H1 (cell line): ENCODE results near the gene PEX19. TPM values are rescaled to one million over a fixed set of nuclear protein-coding genes. Genes with fewer than 3 reads are reported as not detected.

Experiments used
- CTCF ChIA-PET: fragments of 300-600 bp; sonication (Branson Sonifier 250); formaldehyde crosslinking; loops from one replicate; lab custom pipeline; 2021; ENCODE audit not compliant: partially characterized antibody; lab: Charles Lee
- POLR2A ChIA-PET: fragments of 300-600 bp; sonication (Branson Sonifier 250); formaldehyde crosslinking; loops from one replicate; lab custom pipeline; 2021; ENCODE audit warnings: inconsistent platforms; ENCODE audit not compliant: partially characterized antibody; lab: Charles Lee
- DNase-seq, 2 experiments: peaks; one replicate each; pipeline versions ENCODE4 v3.0.0 to v3.0.0-alpha.2; 2010 to 2022; ENCODE audit warnings: low spot score in 2 of 2, low read depth in 1 of 2, mixed read lengths in 1 of 2
- FAIRE-seq: peaks from 2 replicates; lab custom pipeline; 2011; peaks lifted over from hg19 to GRCh38; lab: Jason Lieb, UNC
- H2AFZ ChIP-seq: 2 replicates; pipeline ENCODE4 v1.8.1; 2012; ENCODE audit warnings: low read length, inconsistent platforms
- H2AK5ac ChIP-seq: 2 replicates; pipeline ENCODE4 v1.6.1; 2013; ENCODE audit warnings: low read depth, low read length
- H2BK120ac ChIP-seq: replicated peaks from 2 replicates; pipeline ENCODE3; 2013; ENCODE audit warnings: low read depth, low read length, inconsistent platforms
- H2BK12ac ChIP-seq: 2 replicates; pipeline ENCODE4 v1.6.1; 2013; ENCODE audit warnings: low read depth, low read length
- H2BK15ac ChIP-seq: 2 replicates; pipeline ENCODE4 v1.6.1; 2013; ENCODE audit warnings: low read length
- H2BK20ac ChIP-seq: 2 replicates; pipeline ENCODE4 v1.6.1; 2013; ENCODE audit warnings: low read length
- H2BK5ac ChIP-seq: 2 replicates; pipeline ENCODE4 v1.6.1; 2013; ENCODE audit warnings: low read depth, low read length
- H3K14ac ChIP-seq: 2 replicates; pipeline ENCODE4 v1.6.1; 2013; ENCODE audit warnings: inconsistent platforms; ENCODE audit not compliant: insufficient read length
- H3K18ac ChIP-seq: 2 replicates; pipeline ENCODE4 v1.6.1; 2013; ENCODE audit warnings: low read length; ENCODE audit errors: extremely low read depth
- H3K23ac ChIP-seq: 2 replicates; pipeline ENCODE4 v1.6.1; 2013; ENCODE audit warnings: inconsistent platforms; ENCODE audit not compliant: insufficient read length
- H3K23me2 ChIP-seq: 2 replicates; pipeline ENCODE4 v1.6.1; 2013; ENCODE audit warnings: low read depth, low read length
- H3K27ac ChIP-seq: 2 replicates; pipeline ENCODE4 v1.6.1; 2011; ENCODE audit warnings: low read depth, low read length, inconsistent platforms
- H3K27me3 ChIP-seq, 4 experiments: replicated peaks in 1 of 4; 1 replicate in 1 of 4; 2 replicates in 3 of 4; pipeline versions ENCODE4 v1.6.1 to v1.8.1; 2011 to 2013; ENCODE audit warnings: low read length in 3 of 4, mild to moderate bottlenecking in 3 of 4, inconsistent platforms in 2 of 4, mixed read lengths in 2 of 4, moderate library complexity in 1 of 4; ENCODE audit not compliant: control insufficient read depth in 3 of 4, insufficient read depth in 3 of 4; ENCODE audit errors: extremely low read depth in 1 of 4
- H3K36me3 ChIP-seq, 4 experiments: 2 replicates each; pipeline versions ENCODE4 v1.6.1 to v1.8.1; 2011 to 2013; ENCODE audit warnings: mild to moderate bottlenecking in 4 of 4, low read length in 3 of 4, moderate library complexity in 2 of 4, control low read depth in 1 of 4, inconsistent platforms in 1 of 4; ENCODE audit not compliant: insufficient read depth in 4 of 4, control insufficient read depth in 2 of 4
- H3K4ac ChIP-seq: replicated peaks from 2 replicates; pipeline ENCODE3; 2013; ENCODE audit warnings: low read length, low read depth, mixed read lengths, inconsistent platforms; ENCODE audit not compliant: insufficient read length
- H3K4me1 ChIP-seq, 4 experiments: replicated peaks in 1 of 4; 1 replicate in 1 of 4; 2 replicates in 3 of 4; pipeline versions ENCODE4 v1.6.1 to v1.8.1; 2011 to 2013; ENCODE audit warnings: low read length in 3 of 4, inconsistent platforms in 2 of 4, mixed read lengths in 1 of 4; ENCODE audit not compliant: insufficient read depth in 4 of 4, control insufficient read depth in 3 of 4
- H3K4me2 ChIP-seq, 2 experiments: 2 replicates each; pipeline versions ENCODE4 v1.6.1 to v1.8.1; 2011 to 2013; ENCODE audit warnings: low read depth in 2 of 2, low read length in 2 of 2, control low read depth in 1 of 2, inconsistent platforms in 1 of 2, mild to moderate bottlenecking in 1 of 2; ENCODE audit not compliant: insufficient read depth in 1 of 2
- H3K4me3 ChIP-seq, 4 experiments: fragments of 200-600, 300-600 bp in 1 of 4; sonication (generic), shearing (Covaris generic), sonication (Bioruptor Twin) in 1 of 4; 2 replicates each; pipeline versions ENCODE4 v1.5.1 to v1.8.1; 2011 to 2016; ENCODE audit warnings: low read length in 4 of 4, low read depth in 3 of 4, control low read depth in 2 of 4, inconsistent platforms in 2 of 4, mild to moderate bottlenecking in 2 of 4, mixed read lengths in 1 of 4, moderate library complexity in 1 of 4; ENCODE audit not compliant: insufficient read depth in 2 of 4; ENCODE audit errors: extremely low read depth in 1 of 4
- H3K56ac ChIP-seq: replicated peaks from 2 replicates; pipeline ENCODE3; 2013; ENCODE audit warnings: low read depth, mild to moderate bottlenecking, mixed read lengths, low read length, inconsistent platforms; ENCODE audit not compliant: insufficient read length
- H3K79me1 ChIP-seq: 2 replicates; pipeline ENCODE4 v1.6.1; 2013; ENCODE audit warnings: low read depth, low read length, control low read depth
- H3K79me2 ChIP-seq, 2 experiments: 2 replicates each; pipeline versions ENCODE4 v1.6.1 to v1.8.1; 2012 to 2013; ENCODE audit warnings: low read length in 2 of 2, mild to moderate bottlenecking in 2 of 2, inconsistent platforms in 1 of 2; ENCODE audit not compliant: insufficient read depth in 2 of 2, control insufficient read depth in 1 of 2
- H3K9ac ChIP-seq, 4 experiments: replicated peaks in 1 of 4; 1 replicate in 1 of 4; 2 replicates in 3 of 4; pipeline versions ENCODE4 v1.6.1 to v1.8.1; 2011 to 2013; ENCODE audit warnings: low read depth in 3 of 4, low read length in 3 of 4, control low read depth in 2 of 4, mild to moderate bottlenecking in 2 of 4, moderate library complexity in 2 of 4, inconsistent platforms in 1 of 4; ENCODE audit errors: extremely low read depth in 1 of 4
- H3K9me3 ChIP-seq, 2 experiments: 2 replicates each; pipeline versions ENCODE4 v1.6.1 to v1.8.1; 2012 to 2013; ENCODE audit warnings: mild to moderate bottlenecking in 2 of 2, moderate library complexity in 2 of 2, control low read depth in 1 of 2, inconsistent platforms in 1 of 2, low read depth in 1 of 2, low read length in 1 of 2, mixed read lengths in 1 of 2; ENCODE audit not compliant: insufficient read depth in 2 of 2
- H4K20me1 ChIP-seq, 2 experiments: replicated peaks in 1 of 2; 2 replicates each; pipeline versions ENCODE3 to v1.8.1; 2011 to 2013; ENCODE audit warnings: inconsistent platforms in 2 of 2, low read length in 2 of 2, mild to moderate bottlenecking in 1 of 2; ENCODE audit not compliant: insufficient read depth in 2 of 2, control insufficient read depth in 1 of 2
- H4K5ac ChIP-seq: 2 replicates; pipeline ENCODE4 v1.6.1; 2013; ENCODE audit warnings: low read length, low read depth, mixed read lengths, inconsistent platforms; ENCODE audit not compliant: insufficient read length
- H4K8ac ChIP-seq: 2 replicates; pipeline ENCODE4 v1.8.0; 2013; ENCODE audit warnings: mild to moderate bottlenecking, moderate library complexity, low read length, inconsistent platforms; ENCODE audit not compliant: insufficient read depth; ENCODE audit errors: extremely low read depth
- H4K91ac ChIP-seq: replicated peaks from 2 replicates; pipeline ENCODE3; 2013; ENCODE audit warnings: low read length, mixed read lengths, inconsistent platforms; ENCODE audit not compliant: insufficient read length
- BCL11A ChIP-seq, 2 experiments: IDR thresholded peaks; one replicate each; pipeline ENCODE4 v1.6.1; 2011; ENCODE audit warnings: low read depth in 2 of 2, low read length in 2 of 2, mild to moderate bottlenecking in 2 of 2
- CHD2 ChIP-seq: IDR thresholded peaks from 2 replicates; pipeline ENCODE4 v1.6.1; 2012; ENCODE audit warnings: low read length, improper control_type of control experiment
- CREB1 ChIP-seq: IDR thresholded peaks from 2 replicates; pipeline ENCODE4 v1.6.1; 2012; ENCODE audit warnings: inconsistent platforms
- GABPA ChIP-seq: IDR thresholded peaks from 2 replicates; pipeline ENCODE4 v1.6.1; 2011; ENCODE audit warnings: mild to moderate bottlenecking, low read length, moderate library complexity, borderline replicate concordance; ENCODE audit not compliant: insufficient read depth
- GTF2F1 ChIP-seq: IDR thresholded peaks from 2 replicates; pipeline ENCODE4 v1.6.1; 2012; ENCODE audit warnings: low read depth, low read length, improper control_type of control experiment, borderline replicate concordance
- HDAC6 ChIP-seq: IDR thresholded peaks from one replicate; pipeline ENCODE4 v1.7.1; 2012; ENCODE audit warnings: low read depth, mild to moderate bottlenecking, inconsistent platforms, low read length, moderate library complexity
- JUN ChIP-seq: IDR thresholded peaks from 2 replicates; pipeline ENCODE4 v1.6.1; 2011; ENCODE audit warnings: low read depth, mild to moderate bottlenecking, improper control_type of control experiment, low read length
- KDM1A ChIP-seq: fragments of 200-600, 300-600 bp; sonication (generic); IDR thresholded peaks from 2 replicates; pipeline ENCODE4 v1.7.1; 2016; ENCODE audit warnings: mild to moderate bottlenecking, low read length, borderline replicate concordance
- RFX5 ChIP-seq: IDR thresholded peaks from 2 replicates; pipeline ENCODE4 v1.6.1; 2011; ENCODE audit warnings: low read depth, low read length, improper control_type of control experiment, borderline replicate concordance
- SIN3A ChIP-seq, 2 experiments: IDR thresholded peaks in 1 of 2; conservative IDR thresholded peaks in 1 of 2; 2 replicates each; pipeline ENCODE4 v1.6.1; 2011 to 2012; ENCODE audit warnings: low read length in 2 of 2, improper control_type of control experiment in 1 of 2, low read depth in 1 of 2, mild to moderate bottlenecking in 1 of 2
- SIRT6 ChIP-seq: IDR thresholded peaks from one replicate; pipeline ENCODE4 v1.7.1; 2012; ENCODE audit warnings: low read length, inconsistent platforms
- SP2 ChIP-seq: IDR thresholded peaks from 2 replicates; pipeline ENCODE4 v1.6.1; 2012; ENCODE audit warnings: mild to moderate bottlenecking, low read length, inconsistent platforms
- SRF ChIP-seq: IDR thresholded peaks from 2 replicates; pipeline ENCODE4 v1.6.1; 2011; ENCODE audit warnings: mild to moderate bottlenecking, low read depth, low read length, moderate library complexity
- TBP ChIP-seq: IDR thresholded peaks from 2 replicates; pipeline ENCODE4 v1.6.1; 2011; ENCODE audit warnings: low read depth, low read length, improper control_type of control experiment
- USF2 ChIP-seq: IDR thresholded peaks from 2 replicates; pipeline ENCODE4 v1.6.1; 2011; ENCODE audit warnings: low read length, improper control_type of control experiment
- WGBS, 2 experiments: shearing (Covaris generic) in 1 of 2; methylation state at CpG; one replicate each; pipeline versions ENCODE4 v1.1.6 to v1.1.7; 2013 to 2015; ENCODE audit warnings: low lambda C conversion rate in 2 of 2, mixed read lengths in 2 of 2, inconsistent platforms in 1 of 2, low coverage in 1 of 2, missing lambda C conversion rate in 1 of 2; ENCODE audit not compliant: insufficient replicate concordance in 2 of 2, insufficient coverage in 1 of 2, insufficient read length in 1 of 2; ENCODE audit errors: extremely low coverage in 1 of 2, missing lambda C conversion rate in 1 of 2; 5-methylcytosine and 5-hydroxymethylcytosine counted together
- polyA plus RNA-seq, 7 experiments: library from polyadenylated mRNA; depleted of rRNA in 3 of 7; stranded (reverse) in 5 of 7; unstranded in 2 of 7; fragments of >200 nt in 5 of 7; fragments of 200-250 nt in 2 of 7; gene quantifications; 1 replicate in 5 of 7; 2 replicates in 1 of 7; 4 replicates in 1 of 7; pipeline versions ENCODE4 v1.2.1 to v1.2.3, GENCODE V29; 2011 to 2013; ENCODE audit warnings: missing spikeins in 2 of 7, mixed read lengths in 2 of 7
- total RNA-seq: library from RNA; stranded (reverse); fragmentation: NEBNext Ultra II Directional; extraction: Animal tissue kit (Norgen Biotek cat#: 25700); gene quantifications from 2 replicates; pipeline ENCODE4 v1.2.1, GENCODE V29; 2021

Gene PEX19
- total and polyA plus RNA-seq, 2 of the 8 experiments (the other 6 are each of a cell fraction or from before 2014, with no cell fraction given) = 50.4 to 80.2 TPM

GRCh38 chr1:160237558-160237957 lies 47.4 kb downstream of the PEX19 start:
- ChIA-PET CTCF (interaction anchor here (0.7 to 2.6 kb wide), 2 partner anchors 10 to 17 kb away, joined by 3 to 10 read pairs; no protein-coding TSS in a partner anchor), POLR2A (no interaction called here)
- H3K9me3 ChIP-seq = no peaks in the 10 kb centered on the region
- H3K79me1 ChIP-seq = no peaks in the 10 kb centered on the region
- H2AFZ ChIP-seq = no peak overlapping the region
- H2BK12ac ChIP-seq = no peak overlapping the region
- no peaks in the 10 kb centered on the region for H3K79me2 ChIP-seq
- no peak overlapping the region for H4K8ac ChIP-seq
- no peak overlapping the region for H3K14ac ChIP-seq
- H3K23ac ChIP-seq = no peak overlapping the region
- no peaks in the 10 kb centered on the region for H3K4me1 ChIP-seq
- no peak overlapping the region for H3K18ac ChIP-seq
- no peak overlapping the region for H3K4me2 ChIP-seq
- no peak overlapping the region for H3K4me3 ChIP-seq
- H3K27me3 ChIP-seq = no peaks in the 10 kb centered on the region
- no peak overlapping the region for H2AK5ac ChIP-seq
- FAIRE-seq (no peak), DNase-seq (no peak)
- no peak overlapping the region for H2BK15ac ChIP-seq
- no peak overlapping the region for H3K4ac ChIP-seq
- no peak overlapping the region for H4K91ac ChIP-seq
- 86% methylated on average over 2 of the region's 2 CpGs; no CpG with 5 or more reads in 1 of the 2 experiments for WGBS, 2 experiments
- H3K56ac ChIP-seq = no peak overlapping the region
- H3K36me3 ChIP-seq = peaks cover 13 to 64% (median 51%) of the 10 kb centered on the region in 4 experiments
- H2BK20ac ChIP-seq = no peak overlapping the region
- H2BK5ac ChIP-seq = no peak overlapping the region
- H3K27ac ChIP-seq = no peak overlapping the region
- H4K20me1 ChIP-seq = peaks cover 2 to 3% of the 10 kb centered on the region in 2 experiments
- no peaks in the 10 kb centered on the region for H3K23me2 ChIP-seq
- H2BK120ac ChIP-seq = no peak overlapping the region
- no peak overlapping the region for H4K5ac ChIP-seq
- H3K9ac ChIP-seq = no peak overlapping the region
- no peak for TF ChIP-seq JUN
- TF ChIP-seq SIN3A (conservative IDR thresholded peaks at IDR 0.05 in 1 of 2, IDR thresholded peaks at IDR 0.05 in 1 of 2; ENCODE audit: low read depth in 1 of 2, low read length in 2 of 2) = no peak
- no peak for TF ChIP-seq SRF
- TF ChIP-seq KDM1A = no peak
- no peak for TF ChIP-seq TBP
- TF ChIP-seq USF2 = no peak
- no peak for TF ChIP-seq HDAC6
- no peak for TF ChIP-seq SP2
- TF ChIP-seq GABPA = no peak
- TF ChIP-seq RFX5 = no peak
- TF ChIP-seq SIRT6 = no peak
- TF ChIP-seq BCL11A (IDR thresholded peaks at IDR 0.05; ENCODE audit: low read depth in 2 of 2, low read length in 2 of 2) = no peak
- no peak for TF ChIP-seq CHD2
- no peak for TF ChIP-seq GTF2F1
- TF ChIP-seq CREB1 = no peak
